ENCODE results near the gene BRME1.

GRCh38 chr19:13843104-13843921, 62.6 kb downstream of the BRME1 start:
- TF ChIP-seq TAF1 (IDR thresholded peaks at IDR 0.05; ENCODE audit: low read depth, low read length) (no peak), POLR2A (IDR thresholded peaks at IDR 0.05; ENCODE audit: low read depth, low read length) (no peak), POLR2AphosphoS5 (IDR thresholded peaks at IDR 0.05; ENCODE audit: low read depth, low read length) (no peak), SPI1 (IDR thresholded peaks at IDR 0.05; ENCODE audit: low read depth, low read length) (no peak), POU2F2 (IDR thresholded peaks at IDR 0.05; ENCODE audit: low read depth, low read length) (no peak)
